NCI-H774 (cell line): ENCODE measurements around the gene NUCB2.
A peak's percentile ranks its signal among the peaks of the same experiment; 100 is the strongest.
"Not testable (repeated sequence)": the region's sequence is repeated elsewhere in the genome, so short reads cannot be mapped to it uniquely, and the experiment has no call there.

ENCODE experiments used
- DNase-seq: peaks from one replicate; lab custom pipeline; 2025; lab: John Stamatoyannopoulos, UW

NUCB2 gene

DNA sequence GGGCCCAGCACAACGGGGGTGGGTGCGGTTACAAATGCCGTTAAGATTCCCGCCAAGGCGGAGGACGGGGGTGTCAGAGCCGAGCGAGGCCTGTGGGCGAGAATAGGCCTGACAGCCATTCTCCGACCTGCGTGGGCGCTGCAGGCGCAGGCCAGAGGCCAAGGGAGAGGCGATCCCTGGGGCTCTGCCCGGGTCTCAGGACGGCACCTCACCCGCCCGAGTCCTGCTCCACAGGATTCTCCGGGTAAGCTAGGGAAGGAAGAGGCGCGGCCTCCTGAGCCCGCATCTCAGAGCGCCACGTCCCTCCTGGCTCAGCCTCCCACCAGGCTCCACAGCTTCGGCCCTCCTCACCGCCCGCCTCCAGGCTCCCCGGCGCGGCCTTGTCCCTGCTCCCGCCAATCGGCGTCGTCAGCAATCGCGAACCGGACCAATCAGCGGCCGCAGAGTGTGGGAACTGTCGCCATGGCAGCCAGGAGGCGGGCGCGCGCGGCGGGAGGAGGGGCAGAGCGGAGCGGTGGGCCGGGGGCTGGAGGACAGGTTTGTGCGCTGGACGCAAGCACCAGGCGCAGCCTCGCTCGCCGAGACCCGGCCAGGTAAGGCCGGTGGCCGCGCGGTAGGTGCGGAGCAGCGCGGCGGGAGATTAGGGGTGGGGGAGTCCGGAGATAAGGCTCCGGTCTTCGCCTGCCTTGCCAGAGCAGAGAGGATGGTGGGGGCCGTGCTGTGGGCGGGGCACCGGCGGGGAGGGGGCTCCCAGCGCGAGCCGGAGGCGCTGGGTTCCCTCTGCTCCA is at the start of gene NUCB2:
NUCB2 (plus strand) TSS at position 504 of the 788 bp plus-strand sequence. CDS start 18,585 bp downstream, outside the sequence.
- DNase-seq, result peak; percentile 97

DNA sequence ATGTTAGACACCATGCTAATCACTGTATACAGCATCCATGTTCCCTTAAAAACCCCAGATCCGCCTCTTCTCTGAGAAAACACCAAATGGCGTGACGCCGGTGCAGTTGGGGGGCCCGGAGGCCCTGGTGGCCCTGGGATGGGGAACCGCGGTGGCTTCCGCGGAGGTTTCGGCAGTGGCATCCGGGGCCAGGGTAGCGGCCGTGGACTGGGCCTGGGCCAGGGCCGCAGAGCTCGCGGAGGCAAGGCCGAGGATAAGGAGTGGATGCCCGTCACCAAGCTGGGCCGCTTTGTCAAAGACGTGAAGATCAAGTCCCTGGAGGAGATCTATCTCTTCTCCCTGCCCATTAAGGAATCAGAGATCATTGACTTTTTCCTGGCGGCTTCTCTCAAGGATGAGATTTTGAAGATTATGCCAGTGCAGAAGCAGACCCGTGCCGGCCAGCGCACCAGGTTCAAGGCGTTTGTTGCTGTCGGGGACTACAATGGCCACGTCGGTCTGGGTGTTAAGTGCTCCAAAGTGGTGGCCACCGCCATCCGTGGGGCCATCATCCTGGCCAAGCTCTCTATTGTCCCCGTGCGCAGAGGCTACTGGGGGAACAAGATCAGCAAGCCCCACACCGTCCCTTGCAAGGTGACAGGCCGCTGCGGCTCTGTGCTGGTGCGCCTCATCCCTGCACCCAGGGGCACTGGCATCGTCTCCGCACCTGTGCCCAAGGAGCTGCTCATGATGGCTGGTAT is 48.2 kb upstream of the NUCB2 start:
- not testable (repeated sequence) for DNase-seq

DNA sequence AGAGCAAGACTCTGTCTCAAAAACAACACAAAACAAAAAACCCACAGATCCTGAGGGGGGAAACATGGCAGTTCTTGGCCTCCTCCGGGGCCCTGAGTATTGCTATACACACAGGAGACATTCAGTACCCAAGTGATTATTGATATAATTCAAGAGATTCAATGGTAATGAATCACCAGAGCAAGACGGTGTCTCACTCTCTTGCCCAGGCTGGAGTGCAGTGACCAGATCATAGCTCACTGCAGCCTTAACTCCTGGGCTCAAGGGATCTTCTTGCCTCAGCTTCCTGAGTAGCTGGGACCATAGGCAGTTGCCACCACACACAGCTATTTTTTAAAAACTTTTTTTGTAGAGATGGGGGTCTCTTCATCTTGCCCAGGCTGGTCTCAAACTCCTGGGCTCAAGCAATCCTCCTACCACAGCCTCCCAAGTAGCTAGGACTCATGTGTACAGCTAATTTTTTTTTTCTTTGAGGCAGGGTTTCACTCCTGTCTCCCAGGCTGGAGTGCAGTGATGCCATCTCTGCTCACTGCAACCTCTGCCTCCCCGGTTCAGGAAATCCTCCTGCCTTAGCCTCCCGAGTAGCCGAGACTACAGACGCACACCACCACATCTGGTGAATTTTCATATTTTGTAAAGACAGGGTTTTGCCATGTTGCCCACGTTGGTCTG is 46.9 kb upstream of the NUCB2 start:
- no peak for DNase-seq

DNA sequence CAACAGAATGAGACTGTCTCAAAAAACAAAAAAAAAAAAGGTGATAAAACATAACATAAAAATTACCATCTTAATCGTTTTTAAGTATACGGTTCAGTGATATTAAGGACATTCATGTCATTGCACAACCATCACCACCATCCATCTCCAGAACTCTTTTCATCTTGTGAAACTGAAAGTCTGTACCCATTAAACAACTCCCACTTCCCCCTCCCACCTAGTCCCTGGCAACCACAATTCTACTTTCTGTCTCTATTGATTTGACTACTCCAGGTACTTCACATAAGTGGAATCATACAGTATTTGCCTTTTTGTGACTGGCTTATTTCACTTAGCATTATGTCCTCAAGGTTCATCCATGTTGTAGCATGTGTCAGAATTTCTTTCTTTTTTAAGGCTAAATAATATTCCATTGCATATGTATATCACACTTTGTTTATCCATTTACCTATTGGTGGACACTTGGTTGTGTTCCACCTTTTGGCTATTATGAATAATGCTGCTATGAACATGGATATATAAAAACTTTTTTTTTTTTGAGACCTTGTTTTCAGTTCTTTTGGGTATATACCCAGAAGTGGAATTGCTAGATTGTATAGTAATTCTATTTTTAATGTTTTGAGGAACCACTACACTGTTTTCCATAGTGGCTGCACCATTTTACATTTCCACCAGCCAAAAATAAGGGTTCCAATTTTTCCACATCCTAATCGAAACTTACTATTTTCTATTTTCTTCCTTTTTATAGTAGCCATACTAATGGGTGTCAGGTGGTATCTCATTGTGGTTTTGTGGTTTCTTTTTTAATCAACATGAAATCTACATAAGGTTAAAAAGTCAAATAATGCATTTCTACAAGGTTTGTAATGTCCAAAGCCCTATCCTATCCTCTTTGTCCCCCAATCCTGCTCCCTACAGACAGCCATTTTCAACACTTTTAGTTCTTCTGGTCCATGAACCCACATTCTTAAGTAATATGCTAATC is 45.4 kb upstream of the NUCB2 start:
- DNase-seq, result no peak

- no peak for DNase-seq
These were observed 43.4 kb upstream of the NUCB2 start for GRCh38 chr11:17233101-17233500.

- DNase-seq, result peak; percentile 2
These were observed 38.2 kb upstream of the NUCB2 start for GRCh38 chr11:17238377-17238776.

- not testable (repeated sequence) for DNase-seq
These were observed 36.6 kb upstream of the NUCB2 start for GRCh38 chr11:17239927-17240326.

- no peak for DNase-seq
These were observed 35.8 kb upstream of the NUCB2 start for GRCh38 chr11:17240780-17241179.

GRCh38 chr11:17242954-17243353 is 33.6 kb upstream of the NUCB2 start:
- DNase-seq, result not testable (repeated sequence)

- DNase-seq, result no peak
These were observed 32.5 kb upstream of the NUCB2 start for GRCh38 chr11:17244046-17244445.

- DNase-seq, result no peak
These were observed 25.8 kb upstream of the NUCB2 start for GRCh38 chr11:17250561-17251350.

DNA sequence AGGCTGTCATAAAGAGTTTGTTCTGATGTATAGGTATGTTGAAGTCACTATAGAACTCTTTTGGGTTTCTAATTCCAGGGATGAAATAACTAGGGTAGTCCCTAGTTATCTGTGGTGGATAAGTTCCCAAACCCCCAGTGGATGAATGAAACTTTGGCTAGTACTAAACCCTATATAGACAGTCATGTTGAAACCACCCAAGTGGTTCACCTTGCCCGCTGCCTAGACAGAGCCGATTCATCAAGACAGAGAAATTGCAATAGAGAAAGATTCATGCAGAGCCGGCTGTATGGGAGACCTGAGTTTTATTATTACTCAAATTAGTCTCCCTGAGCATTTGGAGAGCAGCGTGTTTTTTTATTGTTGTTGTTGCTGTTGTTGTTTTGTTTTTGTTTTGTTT is 23.8 kb upstream of the NUCB2 start:
- no peak for DNase-seq

DNA sequence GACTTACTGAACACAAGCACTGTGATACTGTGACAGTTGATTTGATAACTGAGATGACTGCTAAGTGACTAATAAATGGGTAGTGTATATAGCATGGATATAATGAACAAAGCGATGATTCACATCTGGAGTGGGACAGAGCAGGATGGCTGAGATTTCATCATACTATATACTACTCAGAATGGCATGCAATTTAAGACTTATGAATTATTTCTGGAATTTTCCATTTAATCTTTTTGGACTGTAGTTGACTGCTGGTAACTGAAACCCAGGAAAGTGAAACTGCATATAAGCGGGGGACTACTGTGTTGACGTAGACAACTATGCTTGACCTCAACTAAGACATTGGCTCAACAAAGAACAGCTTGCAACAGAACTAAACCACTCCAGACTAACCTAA is 20.0 kb upstream of the NUCB2 start:
- DNase-seq, result no peak

DNA sequence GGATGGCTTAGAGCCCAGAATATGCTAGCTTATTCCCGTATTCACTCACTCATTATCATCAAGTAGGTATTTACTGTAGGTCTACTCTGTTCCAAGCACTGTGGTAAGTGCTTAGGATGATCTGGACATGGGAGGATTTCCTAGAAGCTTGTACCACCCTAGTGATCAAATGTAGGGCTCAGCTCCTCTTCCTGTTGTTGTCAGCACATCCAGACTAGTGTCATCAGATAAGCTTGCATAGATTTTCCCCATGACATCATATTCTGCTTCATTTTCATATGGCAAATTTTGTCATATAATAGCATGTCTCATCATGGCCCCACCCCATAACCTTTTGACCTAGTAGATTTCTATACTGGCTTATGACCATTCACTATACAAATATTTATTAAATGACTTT is 19.3 kb upstream of the NUCB2 start:
- no peak for DNase-seq

GRCh38 chr11:17258670-17259069 is 17.9 kb upstream of the NUCB2 start:
- no peak for DNase-seq

- no peak for DNase-seq
These were observed 17.0 kb upstream of the NUCB2 start for GRCh38 chr11:17259519-17259918.

- DNase-seq, result no peak
These were observed 16.5 kb upstream of the NUCB2 start for GRCh38 chr11:17260020-17260419.

DNA sequence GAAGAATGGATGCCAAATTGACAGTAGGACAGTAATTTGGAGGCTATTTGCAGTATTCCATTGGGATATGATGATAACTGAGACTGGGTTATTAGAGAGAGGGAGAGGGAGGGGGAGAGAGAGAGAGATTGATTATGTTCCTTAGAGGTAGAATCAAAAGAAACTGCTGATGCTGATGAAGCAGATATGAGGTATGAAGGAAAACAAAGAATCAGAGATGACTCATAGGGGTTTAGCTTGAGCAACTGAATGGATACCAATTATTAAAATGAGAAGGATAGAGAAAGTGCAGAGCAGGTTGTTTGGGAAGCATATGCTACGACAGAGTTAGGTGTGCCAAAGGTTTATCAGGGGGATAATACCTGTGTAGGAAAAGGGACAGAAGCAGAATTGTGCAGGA is 12.8 kb upstream of the NUCB2 start:
- DNase-seq, result no peak

GRCh38 chr11:17266781-17267180 is 9.8 kb upstream of the NUCB2 start:
- no peak for DNase-seq

- no peak for DNase-seq
These were observed 9.0 kb upstream of the NUCB2 start for GRCh38 chr11:17267576-17267975.

DNA sequence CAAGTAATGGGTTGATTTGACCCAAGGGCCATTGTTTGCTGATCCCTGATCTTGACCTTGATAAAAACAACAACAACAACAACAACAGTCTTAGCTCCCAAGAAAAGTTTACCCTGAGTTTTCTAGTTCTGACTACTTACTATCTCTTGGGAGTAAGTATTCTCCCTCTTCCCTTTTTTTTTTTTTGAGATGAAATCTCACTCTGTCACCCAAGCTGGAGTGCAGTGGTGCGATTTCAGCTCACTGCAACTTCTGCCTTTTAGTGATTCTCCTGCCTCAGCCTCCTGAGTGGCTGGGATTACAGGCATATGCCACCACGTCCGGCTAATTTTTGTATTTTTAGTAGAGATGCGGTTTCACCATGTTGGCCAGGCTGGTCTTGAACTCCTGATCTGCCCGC is 8.0 kb upstream of the NUCB2 start:
- not testable (repeated sequence) for DNase-seq
